Gastroesophageal sphincter (tissue), 3 donors: Measurements from ENCODE around the gene NAGLU.

Experiments
- CTCF ChIP-seq, 4 experiments: fragments of 200-600 bp in 2 of 4; fragments of 450-650 bp in 2 of 4; sonication (generic) in 1 of 4; IDR thresholded peaks; one replicate each; pipeline ENCODE4 v1.5.1; 2017 to 2019; ENCODE audit warnings: antibody characterized with exemption in 4 of 4, mild to moderate bottlenecking in 2 of 4, moderate library complexity in 2 of 4
- POLR2A ChIP-seq, 2 donors: fragments of 450-650 bp; IDR thresholded peaks; one replicate each; pipeline ENCODE4 v1.6.1; 2017; ENCODE audit warnings: antibody characterized with exemption in 2 of 2, mild to moderate bottlenecking in 2 of 2, moderate library complexity in 1 of 2
- POLR2AphosphoS5 ChIP-seq: sonication (generic); formaldehyde crosslinking; IDR thresholded peaks from one replicate; pipeline ENCODE4 v1.6.1; 2017; ENCODE audit warnings: antibody characterized with exemption

- TF ChIP-seq CTCF (IDR thresholded peaks at IDR 0.05) (no peak), POLR2A (IDR thresholded peaks at IDR 0.05) (no peak), POLR2AphosphoS5 (no peak)
Measured at GRCh38 chr17:42581744-42582270, 45.8 kb downstream of the NAGLU start.
